HepG2 (cell line): ENCODE data around the gene HPCAL1. TPM values are rescaled to one million over a fixed set of nuclear protein-coding genes. Genes with fewer than 3 reads are reported as not detected.

Experiments used
- CBX1 ChIP-seq: IDR thresholded peaks from one replicate; pipeline ENCODE4 v1.6.1; 2016; ENCODE audit warnings: antibody characterized with exemption, low read depth
- HBP1 ChIP-seq: IDR thresholded peaks from 2 replicates; pipeline ENCODE4 v1.6.1; 2016; ENCODE audit warnings: low read depth, control low read depth
- KDM4B ChIP-seq: sonication (generic); formaldehyde crosslinking; IDR thresholded peaks from 2 replicates; pipeline ENCODE4 v1.4.0; 2020; ENCODE audit warnings: missing genetic modification reagents
- KLF15 ChIP-seq: sonication (generic); formaldehyde crosslinking; IDR thresholded peaks from 2 replicates; pipeline ENCODE4 v1.8.1; 2023; ENCODE audit warnings: borderline replicate concordance, mild to moderate bottlenecking, inconsistent platforms, missing genetic modification reagents, mixed read lengths
- MAF1 ChIP-seq: sonication (generic); formaldehyde crosslinking; IDR thresholded peaks from 2 replicates; pipeline ENCODE4 v1.5.0; 2020; ENCODE audit warnings: missing genetic modification reagents, borderline replicate concordance
- MED1 ChIP-seq: sonication (generic); formaldehyde crosslinking; IDR thresholded peaks from 2 replicates; pipeline ENCODE4 v1.4.0; 2020; ENCODE audit warnings: missing genetic modification reagents
- MTF2 ChIP-seq: sonication (generic); formaldehyde crosslinking; IDR thresholded peaks from 2 replicates; pipeline ENCODE4 v1.5.0; 2020; ENCODE audit warnings: missing genetic modification reagents, borderline replicate concordance
- RARG ChIP-seq: sonication (generic); formaldehyde crosslinking; IDR thresholded peaks from 2 replicates; pipeline ENCODE4 v1.4.0; 2020; ENCODE audit warnings: low read depth, mild to moderate bottlenecking, missing genetic modification reagents
- TRAFD1 ChIP-seq: sonication (generic); formaldehyde crosslinking; IDR thresholded peaks from 2 replicates; pipeline ENCODE4 v1.5.1; 2020; ENCODE audit warnings: missing genetic modification reagents, mild to moderate bottlenecking, borderline replicate concordance
- ZNF317 ChIP-seq: sonication (generic); formaldehyde crosslinking; IDR thresholded peaks from 2 replicates; pipeline ENCODE4 v1.5.0; 2020; ENCODE audit warnings: mild to moderate bottlenecking, missing genetic modification reagents
- polyA plus RNA-seq, 8 experiments: library from polyadenylated mRNA; depleted of rRNA in 3 of 8; stranded (reverse) in 7 of 8; unstranded in 1 of 8; fragments of >200 nt; fragmentation: Illumina TruSeq in 4 of 8; extraction: Trizol in 4 of 8; gene quantifications; 2 replicates each; pipeline versions ENCODE4 v1.2.1 to v1.2.3, GENCODE V29; 2011 to 2016; ENCODE audit warnings: low read depth in 4 of 8, missing spikeins in 1 of 8, mixed read lengths in 1 of 8; ENCODE audit not compliant: insufficient read depth in 1 of 8
- total RNA-seq, 5 experiments: library from RNA; depleted of rRNA; stranded (reverse); fragments of >200 nt; fragmentation: Illumina TruSeq; extraction: Trizol; gene quantifications; 2 replicates each; pipeline ENCODE4 v1.2.3, GENCODE V29; 2016; ENCODE audit warnings: low read depth in 1 of 5
- TF ChIP-seq, protein P1 (sequence below): IDR thresholded peaks from 2 replicates; pipeline ENCODE4 v1.4.0; 2020; ENCODE audit warnings: mild to moderate bottlenecking, missing genetic modification reagents
- TF ChIP-seq, protein P2 (sequence below): sonication (generic); formaldehyde crosslinking; IDR thresholded peaks from 2 replicates; pipeline ENCODE4 v1.5.0; 2020; ENCODE audit warnings: missing genetic modification reagents
- TF ChIP-seq, protein P3 (sequence below): sonication (generic); formaldehyde crosslinking; IDR thresholded peaks from 2 replicates; pipeline ENCODE4 v1.5.1; 2020; ENCODE audit warnings: missing genetic modification reagents, mild to moderate bottlenecking, borderline replicate concordance
- TF ChIP-seq, protein P4 (sequence below): sonication (generic); formaldehyde crosslinking; IDR thresholded peaks from 2 replicates; pipeline ENCODE4 v1.8.1; 2023; ENCODE audit warnings: mild to moderate bottlenecking, inconsistent platforms, moderate library complexity, missing genetic modification reagents, borderline replicate concordance
- TF ChIP-seq, protein P5 (sequence below): sonication (generic); formaldehyde crosslinking; IDR thresholded peaks from 2 replicates; pipeline ENCODE4 v1.5.1; 2020; ENCODE audit warnings: mild to moderate bottlenecking, missing genetic modification reagents, borderline replicate concordance

HPCAL1 gene
- total and polyA plus RNA-seq, 2 of the 13 experiments (the other 11 are each of a cell fraction or from before 2014, with no cell fraction given): 29.5 to 29.9 TPM

- TF ChIP-seq, protein P1, sequence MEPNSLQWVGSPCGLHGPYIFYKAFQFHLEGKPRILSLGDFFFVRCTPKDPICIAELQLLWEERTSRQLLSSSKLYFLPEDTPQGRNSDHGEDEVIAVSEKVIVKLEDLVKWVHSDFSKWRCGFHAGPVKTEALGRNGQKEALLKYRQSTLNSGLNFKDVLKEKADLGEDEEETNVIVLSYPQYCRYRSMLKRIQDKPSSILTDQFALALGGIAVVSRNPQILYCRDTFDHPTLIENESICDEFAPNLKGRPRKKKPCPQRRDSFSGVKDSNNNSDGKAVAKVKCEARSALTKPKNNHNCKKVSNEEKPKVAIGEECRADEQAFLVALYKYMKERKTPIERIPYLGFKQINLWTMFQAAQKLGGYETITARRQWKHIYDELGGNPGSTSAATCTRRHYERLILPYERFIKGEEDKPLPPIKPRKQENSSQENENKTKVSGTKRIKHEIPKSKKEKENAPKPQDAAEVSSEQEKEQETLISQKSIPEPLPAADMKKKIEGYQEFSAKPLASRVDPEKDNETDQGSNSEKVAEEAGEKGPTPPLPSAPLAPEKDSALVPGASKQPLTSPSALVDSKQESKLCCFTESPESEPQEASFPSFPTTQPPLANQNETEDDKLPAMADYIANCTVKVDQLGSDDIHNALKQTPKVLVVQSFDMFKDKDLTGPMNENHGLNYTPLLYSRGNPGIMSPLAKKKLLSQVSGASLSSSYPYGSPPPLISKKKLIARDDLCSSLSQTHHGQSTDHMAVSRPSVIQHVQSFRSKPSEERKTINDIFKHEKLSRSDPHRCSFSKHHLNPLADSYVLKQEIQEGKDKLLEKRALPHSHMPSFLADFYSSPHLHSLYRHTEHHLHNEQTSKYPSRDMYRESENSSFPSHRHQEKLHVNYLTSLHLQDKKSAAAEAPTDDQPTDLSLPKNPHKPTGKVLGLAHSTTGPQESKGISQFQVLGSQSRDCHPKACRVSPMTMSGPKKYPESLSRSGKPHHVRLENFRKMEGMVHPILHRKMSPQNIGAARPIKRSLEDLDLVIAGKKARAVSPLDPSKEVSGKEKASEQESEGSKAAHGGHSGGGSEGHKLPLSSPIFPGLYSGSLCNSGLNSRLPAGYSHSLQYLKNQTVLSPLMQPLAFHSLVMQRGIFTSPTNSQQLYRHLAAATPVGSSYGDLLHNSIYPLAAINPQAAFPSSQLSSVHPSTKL (CRISPR knock-in tag): peak; percentile 76
- no peak for TF ChIP-seq KLF15 (CRISPR knock-in tag)
- TF ChIP-seq, protein P2, sequence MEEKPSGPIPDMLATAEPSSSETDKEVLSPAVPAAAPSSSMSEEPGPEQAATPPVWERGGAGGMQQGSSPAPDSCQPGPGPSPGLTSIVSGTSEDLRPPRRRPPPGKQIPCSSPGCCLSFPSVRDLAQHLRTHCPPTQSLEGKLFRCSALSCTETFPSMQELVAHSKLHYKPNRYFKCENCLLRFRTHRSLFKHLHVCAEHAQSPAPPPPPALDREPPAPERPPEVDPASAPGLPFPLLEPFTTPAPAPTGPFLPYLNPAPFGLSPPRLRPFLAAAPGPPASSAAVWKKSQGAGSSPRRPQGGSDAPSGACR (CRISPR knock-in tag): peak; percentile 71; the same call in 1 of the 2 replicates
- TF ChIP-seq KDM4B (CRISPR knock-in tag): no peak
- peak; percentile 75 for TF ChIP-seq CBX1
- peak; percentile 45; the same call in 1 of the 2 replicates for TF ChIP-seq MAF1
- TF ChIP-seq HBP1 (CRISPR knock-in tag): 0 out of 2 replicates have a peak, but pooled peaks have one; percentile 72
- peak; percentile 92 for TF ChIP-seq ZNF317 (CRISPR knock-in tag)
- TF ChIP-seq, protein P3, sequence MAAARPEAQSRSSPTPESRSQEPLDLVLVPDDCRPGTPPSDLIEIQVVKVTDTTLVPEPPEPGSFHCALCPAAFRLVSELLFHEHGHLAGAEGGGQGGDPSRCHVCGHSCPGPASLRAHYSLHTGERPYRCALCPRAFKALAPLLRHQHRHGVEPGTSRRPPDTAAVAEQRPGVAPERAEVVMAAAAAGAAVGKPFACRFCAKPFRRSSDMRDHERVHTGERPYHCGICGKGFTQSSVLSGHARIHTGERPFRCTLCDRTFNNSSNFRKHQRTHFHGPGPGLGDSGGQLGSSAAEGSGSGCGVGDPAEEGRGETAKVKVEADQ: peak; percentile 15
- TF ChIP-seq, protein P4, sequence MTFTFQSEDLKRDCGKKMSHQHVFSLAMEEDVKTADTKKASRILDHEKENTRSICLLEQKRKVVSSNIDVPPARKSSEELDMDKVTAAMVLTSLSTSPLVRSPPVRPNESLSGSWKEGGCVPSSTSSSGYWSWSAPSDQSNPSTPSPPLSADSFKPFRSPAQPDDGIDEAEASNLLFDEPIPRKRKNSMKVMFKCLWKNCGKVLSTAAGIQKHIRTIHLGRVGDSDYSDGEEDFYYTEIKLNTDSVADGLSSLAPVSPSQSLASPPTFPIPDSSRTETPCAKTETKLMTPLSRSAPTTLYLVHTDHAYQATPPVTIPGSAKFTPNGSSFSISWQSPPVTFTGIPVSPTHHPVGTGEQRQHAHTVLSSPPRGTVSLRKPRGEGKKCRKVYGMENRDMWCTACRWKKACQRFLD (CRISPR knock-in tag): peak; percentile 91
- peak; percentile 93 for TF ChIP-seq MED1 (CRISPR knock-in tag)
- TF ChIP-seq, protein P5, sequence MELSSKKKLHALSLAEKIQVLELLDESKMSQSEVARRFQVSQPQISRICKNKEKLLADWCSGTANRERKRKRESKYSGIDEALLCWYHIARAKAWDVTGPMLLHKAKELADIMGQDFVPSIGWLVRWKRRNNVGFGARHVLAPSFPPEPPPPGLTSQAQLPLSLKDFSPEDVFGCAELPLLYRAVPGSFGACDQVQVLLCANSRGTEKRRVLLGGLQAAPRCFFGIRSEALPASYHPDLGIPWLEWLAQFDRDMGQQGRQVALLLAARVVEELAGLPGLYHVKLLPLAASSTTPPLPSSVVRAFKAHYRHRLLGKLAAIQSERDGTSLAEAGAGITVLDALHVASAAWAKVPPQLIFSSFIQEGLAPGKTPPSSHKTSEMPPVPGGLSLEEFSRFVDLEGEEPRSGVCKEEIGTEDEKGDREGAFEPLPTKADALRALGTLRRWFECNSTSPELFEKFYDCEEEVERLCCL (CRISPR knock-in tag): peak; percentile 59; the same call in 1 of the 2 replicates
- TF ChIP-seq TRAFD1 (CRISPR knock-in tag): 0 out of 2 replicates have a peak, but pooled peaks have one; percentile 7
- TF ChIP-seq RARG: no peak
- TF ChIP-seq MTF2 (CRISPR knock-in tag): peak; percentile 86; the same call in 1 of the 2 replicates
Measured at GRCh38 chr2:10300997-10301940, 1.4 kb upstream of the HPCAL1 start (continued).
